Common myeloid progenitor, CD34-positive (primary cell): ENCODE measurements around the gene CEP112.

Experiments used
- CTCF ChIA-PET: fragments of 350-600 bp; sonication (Branson Sonifier 250); formaldehyde crosslinking; loops from one replicate; lab custom pipeline; 2021; ENCODE audit warnings: antibody characterized with exemption; lab: Charles Lee
- POLR2A ChIA-PET: fragments of 350-600 bp; sonication (Branson Sonifier 250); formaldehyde crosslinking; loops from one replicate; lab custom pipeline; 2021; ENCODE audit warnings: antibody characterized with exemption; lab: Charles Lee
- DNase-seq, 3 donors: peaks; one replicate each; pipeline versions ENCODE4 v3.0.0 to v3.0.0-alpha.2; 2013
- H3K27ac ChIP-seq, 2 experiments: 1 replicate in 1 of 2; 2 replicates in 1 of 2; pipeline ENCODE4 v1.7.0; 2013; ENCODE audit warnings: inconsistent platforms in 2 of 2, low read length in 2 of 2, mild to moderate bottlenecking in 2 of 2, low read depth in 1 of 2, moderate library complexity in 1 of 2; ENCODE audit not compliant: severe bottlenecking in 2 of 2, insufficient read depth in 1 of 2, poor library complexity in 1 of 2
- H3K27me3 ChIP-seq, 5 experiments: replicated peaks in 2 of 5; 1 replicate in 3 of 5; 2 replicates in 2 of 5; pipeline versions ENCODE4 v1.6.1 to v1.7.0; 2013; ENCODE audit warnings: low read length in 4 of 5, mild to moderate bottlenecking in 2 of 5, moderate library complexity in 2 of 5, inconsistent platforms in 1 of 5; ENCODE audit not compliant: insufficient read depth in 5 of 5, control insufficient read depth in 4 of 5
- H3K36me3 ChIP-seq, 4 experiments: 1 replicate in 2 of 4; 2 replicates in 2 of 4; pipeline versions ENCODE4 v1.6.1 to v1.7.0; 2013; ENCODE audit warnings: low read length in 3 of 4, control low read depth in 1 of 4, mild to moderate bottlenecking in 1 of 4; ENCODE audit not compliant: control insufficient read depth in 4 of 4, insufficient read depth in 4 of 4
- H3K4me1 ChIP-seq, 4 experiments: 1 replicate in 3 of 4; 2 replicates in 1 of 4; pipeline versions ENCODE4 v1.6.1 to v1.7.1; 2013; ENCODE audit warnings: low read length in 3 of 4, mild to moderate bottlenecking in 3 of 4, control low read depth in 1 of 4, inconsistent platforms in 1 of 4, moderate library complexity in 1 of 4; ENCODE audit not compliant: control insufficient read depth in 4 of 4, insufficient read depth in 4 of 4; ENCODE audit errors: control extremely low read depth in 1 of 4
- H3K4me3 ChIP-seq, 7 experiments: 1 replicate in 4 of 7; 2 replicates in 3 of 7; pipeline versions ENCODE4 v1.5.1 to v1.7.0; 2013; ENCODE audit warnings: mild to moderate bottlenecking in 7 of 7, low read length in 6 of 7, moderate library complexity in 6 of 7, inconsistent platforms in 2 of 7, low read depth in 2 of 7, control low read depth in 1 of 7; ENCODE audit not compliant: insufficient read depth in 4 of 7, control insufficient read depth in 1 of 7; ENCODE audit errors: extremely low read depth in 1 of 7
- H3K9me3 ChIP-seq, 5 experiments: 1 replicate in 4 of 5; 2 replicates in 1 of 5; pipeline versions ENCODE4 v1.6.1 to v1.7.1; 2013; ENCODE audit warnings: low read length in 4 of 5, mild to moderate bottlenecking in 2 of 5, inconsistent platforms in 1 of 5, low read depth in 1 of 5, moderate library complexity in 1 of 5; ENCODE audit not compliant: control insufficient read depth in 4 of 5, insufficient read depth in 2 of 5; ENCODE audit errors: control extremely low read depth in 1 of 5
- WGBS: methylation state at CpG from one replicate; pipeline ENCODE4 v1.1.5; 2013; ENCODE audit not compliant: insufficient coverage; 5-methylcytosine and 5-hydroxymethylcytosine counted together

CEP112 gene

GRCh38 chr17:66221755-66222530, 30.0 kb upstream of the CEP112 start:
- H3K4me1 ChIP-seq, result no peaks in the 10 kb centered on the region
- no peak overlapping the region for H3K27ac ChIP-seq
- H3K36me3 ChIP-seq, result no peaks in the 10 kb centered on the region
- H3K27me3 ChIP-seq, result peaks cover 0 to 9% (median 0%) of the 10 kb centered on the region in 5 experiments
- DNase-seq, result no peak
- no peak overlapping the region for H3K4me3 ChIP-seq
- 98% methylated on average over 7 of the region's 11 CpGs for WGBS
- CTCF ChIA-PET, result no interaction called here
- no peaks in the 10 kb centered on the region for H3K9me3 ChIP-seq
- POLR2A ChIA-PET, result no interaction called here

- Histone ChIP-seq H3K36me3 (no peaks in the 10 kb centered on the region), H3K4me1 (no peaks in the 10 kb centered on the region), H3K4me3 (no peak overlapping the region), H3K9me3 (no peaks in the 10 kb centered on the region), H3K27ac (no peak overlapping the region), H3K27me3 (peaks cover 0 to 9% (median 0%) of the 10 kb centered on the region in 5 experiments)
- DNase-seq, result no peak
- ChIA-PET CTCF (no interaction called here), POLR2A (no interaction called here)
These were observed 29.4 kb upstream of the CEP112 start for GRCh38 chr17:66221343-66221742.

- POLR2A ChIA-PET, result no interaction called here
- 97% methylated on average over 5 of the region's 8 CpGs for WGBS
These were observed 28.3 kb upstream of the CEP112 start for GRCh38 chr17:66220079-66220835.

GRCh38 chr17:66215529-66215911, 23.6 kb upstream of the CEP112 start:
- H3K27ac ChIP-seq, result no peak overlapping the region
- no peak overlapping the region for H3K4me3 ChIP-seq
- peaks cover 0 to 4% (median 0%) of the 10 kb centered on the region in 5 experiments for H3K27me3 ChIP-seq
- 93% methylated on average over 3 of the region's 3 CpGs for WGBS
- H3K36me3 ChIP-seq, result no peaks in the 10 kb centered on the region
- CTCF ChIA-PET, result no interaction called here
- POLR2A ChIA-PET, result no interaction called here
- H3K9me3 ChIP-seq, result peaks cover 0 to 2% (median 0%) of the 10 kb centered on the region in 5 experiments
- H3K4me1 ChIP-seq, result no peaks in the 10 kb centered on the region
- DNase-seq, result no peak

More at GRCh38 chr17:66220079-66220835, 28.3 kb upstream of the CEP112 start:
- Histone ChIP-seq H3K27ac (no peak overlapping the region), H3K4me1 (no peaks in the 10 kb centered on the region), H3K27me3 (peaks cover 0 to 9% (median 0%) of the 10 kb centered on the region in 5 experiments), H3K9me3 (peaks cover 0 to under 1% (median 0%) of the 10 kb centered on the region in 5 experiments), H3K4me3 (no peak overlapping the region), H3K36me3 (no peaks in the 10 kb centered on the region)
- DNase-seq, result no peak
- CTCF ChIA-PET, result no interaction called here

- ChIA-PET CTCF (no interaction called here), POLR2A (interaction anchor here (0.7 kb wide), 1 partner anchor 380 kb away, joined by 3 read pairs; no protein-coding TSS in a partner anchor)
- Histone ChIP-seq H3K27me3 (peaks cover 0 to under 1% (median 0%) of the 10 kb centered on the region in 5 experiments), H3K4me3 (no peak overlapping the region), H3K9me3 (peaks cover 0 to 2% (median 0%) of the 10 kb centered on the region in 5 experiments), H3K36me3 (no peaks in the 10 kb centered on the region), H3K27ac (no peak overlapping the region), H3K4me1 (no peaks in the 10 kb centered on the region)
- 84% methylated on average over 5 of the region's 5 CpGs for WGBS
- DNase-seq, result no peak
These were observed 23.1 kb upstream of the CEP112 start for GRCh38 chr17:66214884-66215528.

- WGBS, result 98% methylated on average over 6 of the region's 9 CpGs
- peaks cover 0 to 4% (median 2%) of the 10 kb centered on the region in 4 experiments for H3K4me1 ChIP-seq
- peaks cover 0 to 2% (median 0%) of the 10 kb centered on the region in 5 experiments for H3K9me3 ChIP-seq
- no peak for DNase-seq
- ChIA-PET POLR2A (no interaction called here), CTCF (interaction anchor here (0.5 to 1.0 kb wide), 2 partner anchors 10 to 1419 kb away, joined by 3 to 4 read pairs; no protein-coding TSS in a partner anchor)
- no peak overlapping the region for H3K4me3 ChIP-seq
- H3K27ac ChIP-seq, result no peak overlapping the region
- H3K36me3 ChIP-seq, result no peaks in the 10 kb centered on the region
- H3K27me3 ChIP-seq, result no peaks in the 10 kb centered on the region
These were observed 19.3 kb upstream of the CEP112 start for GRCh38 chr17:66211047-66211810.
